HEK293T (cell line): ENCODE measurements around the gene WDR53.
"Not testable (repeated sequence)": the region's sequence is repeated elsewhere in the genome, so short reads cannot be mapped to it uniquely, and the experiment has no call there.

Experiments
- ARNT ChIP-seq: fragments of 450-650 bp; IDR thresholded peaks from 2 replicates; pipeline ENCODE4 v1.6.1; 2017; ENCODE audit warnings: mild to moderate bottlenecking
- BHLHE40 ChIP-seq: fragments of 450-650 bp; IDR thresholded peaks from 2 replicates; pipeline ENCODE4 v1.6.1; 2016; ENCODE audit warnings: mild to moderate bottlenecking, moderate library complexity, borderline replicate concordance
- CTBP1 ChIP-seq: fragments of 450-650 bp; IDR thresholded peaks from 2 replicates; pipeline ENCODE4 v1.6.1; 2016; ENCODE audit warnings: borderline replicate concordance
- ELF4 ChIP-seq: fragments of 450-650 bp; IDR thresholded peaks from 2 replicates; pipeline ENCODE4 v1.6.1; 2017; ENCODE audit warnings: antibody characterized with exemption
- FOXK2 ChIP-seq: fragments of 450-650 bp; IDR thresholded peaks from 2 replicates; pipeline ENCODE4 v1.6.1; 2016; ENCODE audit warnings: mild to moderate bottlenecking
- FOXM1 ChIP-seq: fragments of 450-650 bp; IDR thresholded peaks from 2 replicates; pipeline ENCODE4 v1.6.1; 2017; ENCODE audit warnings: mild to moderate bottlenecking, borderline replicate concordance
- L3MBTL2 ChIP-seq: fragments of 450-650 bp; conservative IDR thresholded peaks from 2 replicates; pipeline ENCODE4 v1.6.1; 2016; ENCODE audit warnings: mild to moderate bottlenecking
- NFRKB ChIP-seq: fragments of 450-650 bp; IDR thresholded peaks from 2 replicates; pipeline ENCODE4 v1.6.1; 2016; ENCODE audit warnings: mild to moderate bottlenecking, moderate library complexity
- PKNOX1 ChIP-seq: fragments of 450-650 bp; IDR thresholded peaks from 2 replicates; pipeline ENCODE4 v1.6.1; 2016
- SP1 ChIP-seq: fragments of 450-650 bp; IDR thresholded peaks from 2 replicates; pipeline ENCODE4 v1.6.1; 2017
- SUZ12 ChIP-seq: fragments of 450-650 bp; IDR thresholded peaks from 2 replicates; pipeline ENCODE4 v1.6.1; 2016; ENCODE audit warnings: mild to moderate bottlenecking
- TARDBP ChIP-seq: fragments of 450-650 bp; IDR thresholded peaks from 2 replicates; pipeline ENCODE4 v1.6.1; 2016

GRCh38 chr3:196521291-196521690 is 47.1 kb downstream of the WDR53 start:
- not testable (repeated sequence) for TF ChIP-seq FOXK2, PKNOX1, SUZ12, BHLHE40, ARNT, SP1, L3MBTL2, FOXM1, CTBP1, NFRKB, TARDBP, ELF4
